Astrocyte (in vitro differentiated cells and primary cell): ENCODE results near the gene PRR35. TPM values are rescaled to one million over a fixed set of nuclear protein-coding genes. Genes with fewer than 3 reads are reported as not detected.

Experiments
- DNase-seq: peaks from one replicate; pipeline ENCODE4 v3.0.0-alpha.2; 2010; ENCODE audit warnings: low read depth
- FAIRE-seq: peaks from 2 replicates; lab custom pipeline; 2011; peaks lifted over from hg19 to GRCh38; lab: Jason Lieb, UNC
- H2AFZ ChIP-seq: 2 replicates; pipeline ENCODE4 v1.6.0; 2012; ENCODE audit warnings: low read depth, low read length, inconsistent platforms
- H3K27ac ChIP-seq: 2 replicates; pipeline ENCODE4 v1.5.1; 2011; ENCODE audit warnings: low read depth, low read length, inconsistent platforms
- H3K27me3 ChIP-seq: 2 replicates; pipeline ENCODE4 v1.6.0; 2011; ENCODE audit warnings: low read length, inconsistent platforms; ENCODE audit not compliant: insufficient read depth
- H3K36me3 ChIP-seq: 2 replicates; pipeline ENCODE4 v1.5.1; 2011; ENCODE audit warnings: low read length, inconsistent platforms; ENCODE audit not compliant: insufficient read depth
- H3K4me1 ChIP-seq: 2 replicates; pipeline ENCODE4 v1.5.1; 2011; ENCODE audit warnings: low read length, inconsistent platforms; ENCODE audit not compliant: insufficient read depth
- H3K4me2 ChIP-seq: 2 replicates; pipeline ENCODE4 v1.6.0; 2012; ENCODE audit warnings: low read length, inconsistent platforms
- H3K4me3 ChIP-seq: 2 replicates; pipeline ENCODE4 v1.5.1; 2011; ENCODE audit warnings: low read depth, mild to moderate bottlenecking, low read length, inconsistent platforms; ENCODE audit not compliant: insufficient read depth
- H3K79me2 ChIP-seq: 2 replicates; pipeline ENCODE4 v1.6.0; 2012; ENCODE audit warnings: mild to moderate bottlenecking, low read length, inconsistent platforms; ENCODE audit not compliant: insufficient read depth
- H3K9ac ChIP-seq: 2 replicates; pipeline ENCODE4 v1.6.0; 2012; ENCODE audit warnings: mild to moderate bottlenecking, low read length, inconsistent platforms
- H3K9me3 ChIP-seq: 2 replicates; pipeline ENCODE4 v1.5.1; 2012; ENCODE audit warnings: low read depth, mild to moderate bottlenecking, low read length, inconsistent platforms; ENCODE audit not compliant: insufficient read depth
- H4K20me1 ChIP-seq: 2 replicates; pipeline ENCODE4 v1.6.0; 2012; ENCODE audit warnings: low read length, inconsistent platforms; ENCODE audit not compliant: insufficient read depth
- H3K27ac Mint-ChIP-seq: one replicate; pipeline ENCODE4 v1.8.0; 2021; ENCODE audit warnings: mild to moderate bottlenecking, mixed read lengths; ENCODE audit not compliant: unreplicated experiment
- H3K27me3 Mint-ChIP-seq: one replicate; pipeline ENCODE4 v1.8.0; 2021; ENCODE audit warnings: low read depth, mixed read lengths; ENCODE audit not compliant: unreplicated experiment
- H3K36me3 Mint-ChIP-seq: one replicate; pipeline ENCODE4 v1.8.0; 2021; ENCODE audit warnings: low read depth, mixed read lengths; ENCODE audit not compliant: unreplicated experiment
- H3K4me1 Mint-ChIP-seq: one replicate; pipeline ENCODE4 v1.8.0; 2021; ENCODE audit warnings: low read depth, mixed read lengths; ENCODE audit not compliant: unreplicated experiment
- H3K4me3 Mint-ChIP-seq: one replicate; pipeline ENCODE4 v1.8.0; 2021; ENCODE audit warnings: mild to moderate bottlenecking, moderate library complexity, mixed read lengths; ENCODE audit not compliant: unreplicated experiment
- H3K9me3 Mint-ChIP-seq: one replicate; pipeline ENCODE4 v1.8.0; 2021; ENCODE audit warnings: mild to moderate bottlenecking, mixed read lengths; ENCODE audit not compliant: unreplicated experiment
- CTCF ChIP-seq: IDR thresholded peaks from 2 replicates; pipeline ENCODE4 v1.5.1; 2011; ENCODE audit warnings: low read depth, mild to moderate bottlenecking, inconsistent platforms, low read length, moderate library complexity; ENCODE audit not compliant: insufficient read depth
- EZH2 ChIP-seq: IDR thresholded peaks from 2 replicates; pipeline ENCODE4 v1.6.1; 2012; ENCODE audit warnings: mild to moderate bottlenecking, low read length, inconsistent platforms; ENCODE audit not compliant: insufficient read depth
- total RNA-seq: library from RNA; stranded (reverse); gene quantifications from 2 replicates; pipeline ENCODE4 v1.2.1, GENCODE V29; 2021

PRR35 gene
- total RNA-seq, 1 donor from 2014 or later = 0.09 TPM

GRCh38 chr16:580946-581498, 20.8 kb downstream of the PRR35 start:
- no peaks in the 10 kb centered on the region for H3K79me2 ChIP-seq
- Mint-ChIP-seq H3K27ac (no peak overlapping the region), H3K27me3 (no peaks in the 10 kb centered on the region), H3K4me3 (no peak overlapping the region), H3K4me1 (peaks cover 5% of the 10 kb centered on the region), H3K36me3 (no peaks in the 10 kb centered on the region), H3K9me3 (no peaks in the 10 kb centered on the region)
- H3K27ac ChIP-seq = no peak overlapping the region
- no peaks in the 10 kb centered on the region for H3K9me3 ChIP-seq
- DNase-seq = no peak
- H3K4me1 ChIP-seq = no peaks in the 10 kb centered on the region
- no peak overlapping the region for H2AFZ ChIP-seq
- H3K36me3 ChIP-seq = no peaks in the 10 kb centered on the region
- H3K4me2 ChIP-seq = no peak overlapping the region
- no peaks in the 10 kb centered on the region for H3K27me3 ChIP-seq
- H3K9ac ChIP-seq = no peak overlapping the region
- no peak overlapping the region for H3K4me3 ChIP-seq
- no peak for FAIRE-seq
- peaks cover 6% of the 10 kb centered on the region for H4K20me1 ChIP-seq
- TF ChIP-seq EZH2 (no peak), CTCF (no peak)

- no peak overlapping the region for H3K4me3 Mint-ChIP-seq
- H3K9me3 Mint-ChIP-seq = no peaks in the 10 kb centered on the region
- H3K27ac ChIP-seq = no peak overlapping the region
- no peaks in the 10 kb centered on the region for H3K36me3 Mint-ChIP-seq
- H3K4me1 Mint-ChIP-seq = no peaks in the 10 kb centered on the region
- H3K4me3 ChIP-seq = no peak overlapping the region
- no peak overlapping the region for H3K27ac Mint-ChIP-seq
- H3K9ac ChIP-seq = no peak overlapping the region
- H3K27me3 ChIP-seq = no peaks in the 10 kb centered on the region
- peaks cover 17% of the 10 kb centered on the region for H4K20me1 ChIP-seq
- H3K4me1 ChIP-seq = no peaks in the 10 kb centered on the region
- H3K4me2 ChIP-seq = no peak overlapping the region
- TF ChIP-seq EZH2 (no peak), CTCF (no peak)
- H2AFZ ChIP-seq = no peak overlapping the region
- DNase-seq (no peak), FAIRE-seq (no peak)
- no peaks in the 10 kb centered on the region for H3K27me3 Mint-ChIP-seq
- H3K9me3 ChIP-seq = no peaks in the 10 kb centered on the region
- H3K79me2 ChIP-seq = peaks cover 2% of the 10 kb centered on the region
- no peaks in the 10 kb centered on the region for H3K36me3 ChIP-seq
Observed at GRCh38 chr16:582218-582613, 22.0 kb downstream of the PRR35 start.

GRCh38 chr16:582614-583331, 22.6 kb downstream of the PRR35 start:
- H3K4me1 ChIP-seq = peaks cover 2% of the 10 kb centered on the region
- H3K4me3 ChIP-seq = no peak overlapping the region
- peaks cover 21% of the 10 kb centered on the region for H4K20me1 ChIP-seq
- H3K9me3 Mint-ChIP-seq = no peaks in the 10 kb centered on the region
- no peaks in the 10 kb centered on the region for H3K36me3 Mint-ChIP-seq
- H3K27ac ChIP-seq = no peak overlapping the region
- peaks cover 2% of the 10 kb centered on the region for H3K4me1 Mint-ChIP-seq
- H2AFZ ChIP-seq = no peak overlapping the region
- FAIRE-seq = no peak
- DNase-seq = no peak
- H3K36me3 ChIP-seq = no peaks in the 10 kb centered on the region
- no peak overlapping the region for H3K27ac Mint-ChIP-seq
- H3K4me2 ChIP-seq = no peak overlapping the region
- no peak overlapping the region for H3K4me3 Mint-ChIP-seq
- H3K27me3 Mint-ChIP-seq = no peaks in the 10 kb centered on the region
- TF ChIP-seq EZH2 = no peak
- TF ChIP-seq CTCF = no peak
- H3K27me3 ChIP-seq = no peaks in the 10 kb centered on the region
- H3K79me2 ChIP-seq = peaks cover 8% of the 10 kb centered on the region
- no peaks in the 10 kb centered on the region for H3K9me3 ChIP-seq
- no peak overlapping the region for H3K9ac ChIP-seq
